ENCODE data around the gene KDM5A. TPM values are rescaled to one million over a fixed set of nuclear protein-coding genes. Genes with fewer than 3 reads are reported as not detected.

KDM5A gene
- total RNA-seq, 1 experiment from 2014 or later: 56.9 TPM

DNA sequence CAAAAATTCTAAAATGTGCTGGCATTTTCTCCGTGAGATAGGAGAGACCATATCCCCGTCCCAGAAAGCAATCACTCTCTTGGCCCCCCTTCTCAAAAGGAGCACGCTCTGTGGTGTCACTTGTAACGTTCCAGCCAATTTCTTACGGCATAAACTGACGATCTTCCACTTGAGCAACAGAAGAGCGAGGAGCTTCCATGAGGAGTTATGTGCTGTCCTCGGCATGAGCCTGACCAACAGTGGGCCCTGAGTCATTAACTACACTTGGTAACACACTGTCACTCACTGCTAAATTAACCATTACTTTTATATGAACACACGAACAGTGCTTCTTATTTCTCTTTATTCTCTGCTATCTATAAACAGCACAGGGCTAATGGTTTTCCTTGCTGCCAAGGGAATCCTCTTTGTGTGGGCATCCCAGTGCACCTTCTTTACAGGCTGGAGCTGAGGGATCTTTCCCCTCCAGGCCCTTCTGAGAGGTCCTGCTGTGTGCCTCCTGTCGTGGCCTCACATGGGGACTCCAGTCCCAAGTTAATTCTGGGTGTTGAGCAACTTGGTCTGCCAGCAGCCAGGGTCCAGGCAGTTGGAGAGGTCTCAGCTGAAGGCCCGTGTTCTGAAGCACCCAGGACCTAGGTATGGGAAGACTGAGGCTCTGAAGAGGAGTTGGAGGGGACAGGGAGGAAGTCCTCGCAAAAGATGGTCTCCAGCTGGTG is 135.8 kb downstream of the KDM5A start:
- Histone ChIP-seq H3K23me2 (ENCODE audit: insufficient read length, low read depth, low read length, poor library complexity, severe bottlenecking) (no peaks in the 10 kb centered on the region), H3K23ac (ENCODE audit: insufficient read length, low read depth, low read length) (no peak overlapping the region), H2BK12ac (ENCODE audit: insufficient read length, low read depth, low read length) (no peak overlapping the region), H3K27ac (ENCODE audit: insufficient read length, low read depth, low read length) (no peak overlapping the region), H3K4me2 (ENCODE audit: insufficient read depth, insufficient read length, low read length) (no peak overlapping the region), H2BK20ac (ENCODE audit: low read depth, low read length, poor library complexity, severe bottlenecking) (no peak overlapping the region), H3K79me2 (ENCODE audit: insufficient read depth, low read length) (no peaks in the 10 kb centered on the region), H3K14ac (ENCODE audit: insufficient read depth, low read length) (no peak overlapping the region), H4K5ac (ENCODE audit: insufficient read length, low read depth, low read length) (no peak overlapping the region), H2AK5ac (ENCODE audit: insufficient read length, low read length) (no peak overlapping the region), H3K56ac (ENCODE audit: insufficient read length, low read depth, low read length) (no peak overlapping the region), H3K9ac (ENCODE audit: extremely low read depth, insufficient read length, low read length) (no peak overlapping the region), H4K91ac (ENCODE audit: insufficient read length, low read depth, low read length) (no peak overlapping the region), H4K8ac (replicated peaks; ENCODE audit: insufficient read length, low read depth, low read length) (no peak overlapping the region), H2BK120ac (ENCODE audit: low read depth, low read length, poor library complexity, severe bottlenecking) (no peak overlapping the region), H2AFZ (ENCODE audit: low read length) (no peak overlapping the region), H3K27me3 (ENCODE audit: insufficient read depth, low read length) (no peaks in the 10 kb centered on the region), H2BK5ac (ENCODE audit: insufficient read length, low read length) (no peak overlapping the region), H3T11ph (ENCODE audit: low read length) (no peak overlapping the region), H3K4ac (ENCODE audit: low read depth, low read length) (no peak overlapping the region), H3K79me1 (ENCODE audit: insufficient read depth, low read depth, low read length, poor library complexity, severe bottlenecking) (no peaks in the 10 kb centered on the region), H3K4me1 (ENCODE audit: insufficient read depth, low read length) (no peaks in the 10 kb centered on the region; the same call in 1 of the 2 replicates), H2BK15ac (ENCODE audit: low read depth, low read length) (no peak overlapping the region), H3K18ac (ENCODE audit: insufficient read length, low read depth, low read length) (no peak overlapping the region), H4K20me1 (ENCODE audit: control insufficient read depth, insufficient read depth, insufficient read length) (no peaks in the 10 kb centered on the region), H3K9me3 (ENCODE audit: control insufficient read depth, low read depth, low read length) (no peaks in the 10 kb centered on the region)
- no peak overlapping the region; a peak in 1 of 7 replicates for H3K27ac Mint-ChIP-seq
- H3K27me3 Mint-ChIP-seq (ENCODE audit: low read depth): peaks cover 37% of the 10 kb centered on the region
- WGBS (ENCODE audit: extremely low coverage, insufficient read length, low lambda C conversion rate): no CpG with 5 or more reads among the region's 12 CpGs
- H3K4me1 Mint-ChIP-seq: peaks cover 4 to 8% of the 10 kb centered on the region in 2 experiments; a peak in 3 of 4 replicates
- DNase-seq: no peak
- H3K9me3 Mint-ChIP-seq: peaks cover 0 to 2% of the 10 kb centered on the region in 2 experiments; a peak in 2 of 5 replicates
- no peak for TF ChIP-seq CTCF (conservative IDR thresholded peaks at IDR 0.05)
- no peaks in the 10 kb centered on the region for H3K36me3 Mint-ChIP-seq (ENCODE audit: insufficient read depth in 1 of 3, low read depth in 3 of 3)
- H3K4me3 Mint-ChIP-seq: no peak overlapping the region

All from H9 (cell line).